GM23338 (cell line): Measurements from ENCODE around the gene MYO5A. TPM values are rescaled to one million over a fixed set of nuclear protein-coding genes. Genes with fewer than 3 reads are reported as not detected.

Source experiments
- ATAC-seq: fragments of 200-7000 bp; cut with Tn5 transposase; 3 replicates; pipeline ENCODE4 v1.9.1; 2020
- DNase-seq: peaks from one replicate; pipeline ENCODE4 v3.0.0-alpha.2; 2015; ENCODE audit warnings: low spot score
- H2AFZ ChIP-seq: fragments of 200-600 bp; sonication (generic); 2 replicates; pipeline ENCODE4 v1.8.0; 2016; ENCODE audit warnings: antibody characterized with exemption, mild to moderate bottlenecking, moderate library complexity
- H3F3A ChIP-seq: fragments of 200-600 bp; sonication (generic); replicated peaks from 2 replicates; pipeline ENCODE4 v1.8.0; 2017; ENCODE audit warnings: antibody characterized with exemption, mixed run types, low read depth
- H3K27ac ChIP-seq: fragments of 200-600 bp; sonication (generic); 2 replicates; pipeline ENCODE4 v1.6.1; 2016; ENCODE audit warnings: low read depth
- H3K27me3 ChIP-seq: fragments of 200-600 bp; sonication (generic); 2 replicates; pipeline ENCODE4 v1.8.0; 2016; ENCODE audit warnings: mild to moderate bottlenecking, mixed run types, moderate library complexity; ENCODE audit not compliant: insufficient read depth
- H3K36me3 ChIP-seq: fragments of 200-600 bp; sonication (generic); 2 replicates; pipeline ENCODE4 v1.8.0; 2016; ENCODE audit warnings: mild to moderate bottlenecking; ENCODE audit not compliant: insufficient read depth
- H3K4me1 ChIP-seq: fragments of 200-600 bp; sonication (generic); 2 replicates; pipeline ENCODE4 v1.8.0; 2016; ENCODE audit warnings: mild to moderate bottlenecking, moderate library complexity; ENCODE audit not compliant: insufficient read depth
- H3K4me2 ChIP-seq: fragments of 200-600 bp; sonication (generic); 2 replicates; pipeline ENCODE4 v1.7.1; 2017; ENCODE audit warnings: mixed run types
- H3K4me3 ChIP-seq: fragments of 200-600 bp; sonication (generic); 2 replicates; pipeline ENCODE4 v1.6.1; 2016; ENCODE audit warnings: mixed run types
- H3K79me2 ChIP-seq: fragments of 200-600 bp; sonication (generic); replicated peaks from 2 replicates; pipeline ENCODE4 v1.8.0; 2017; ENCODE audit warnings: mild to moderate bottlenecking; ENCODE audit not compliant: insufficient read depth
- H3K9me2 ChIP-seq: fragments of 200-600 bp; sonication (generic); 2 replicates; pipeline ENCODE4 v1.8.0; 2017; ENCODE audit not compliant: insufficient read depth
- H4K20me1 ChIP-seq: fragments of 200-600 bp; sonication (generic); replicated peaks from 2 replicates; pipeline ENCODE4 v1.8.0; 2017; ENCODE audit warnings: mild to moderate bottlenecking; ENCODE audit not compliant: insufficient read depth
- H3K27ac Mint-ChIP-seq: 2 replicates; pipeline ENCODE4 v1.8.0; 2020; ENCODE audit warnings: inconsistent platforms, mild to moderate bottlenecking, moderate library complexity, mixed read lengths
- H3K27me3 Mint-ChIP-seq: 3 replicates; pipeline ENCODE4 v1.8.0; 2022; ENCODE audit warnings: low read depth, mild to moderate bottlenecking, moderate library complexity, mixed read lengths, inconsistent platforms; ENCODE audit not compliant: insufficient read depth, poor library complexity
- H3K36me3 Mint-ChIP-seq: 3 replicates; pipeline ENCODE4 v1.8.0; 2021; ENCODE audit warnings: low read depth, mild to moderate bottlenecking, inconsistent platforms, moderate library complexity, mixed read lengths
- H3K4me1 Mint-ChIP-seq: 3 replicates; pipeline ENCODE4 v1.8.0; 2020; ENCODE audit warnings: mild to moderate bottlenecking, inconsistent platforms, mixed read lengths
- H3K4me3 Mint-ChIP-seq: 3 replicates; pipeline ENCODE4 v1.8.0; 2021; ENCODE audit warnings: moderate library complexity, mild to moderate bottlenecking, inconsistent platforms, mixed read lengths
- H3K9me3 Mint-ChIP-seq: 3 replicates; pipeline ENCODE4 v1.8.0; 2020; ENCODE audit warnings: moderate library complexity, mild to moderate bottlenecking, inconsistent platforms, mixed read lengths
- CREB1 ChIP-seq: fragments of 250-450 bp; sonication (Bioruptor Pico); IDR thresholded peaks from 2 replicates; pipeline ENCODE4 v1.5.0; 2020; ENCODE audit warnings: low read depth, mild to moderate bottlenecking, moderate library complexity
- EZH2 ChIP-seq: fragments of 200-600 bp; sonication (generic); IDR thresholded peaks from one replicate; pipeline ENCODE4 v1.8.0; 2017; ENCODE audit warnings: antibody characterized with exemption, mild to moderate bottlenecking, low read depth; ENCODE audit not compliant: unreplicated experiment
- EZH2phosphoT487 ChIP-seq: fragments of 200-600 bp; sonication (generic); IDR thresholded peaks from one replicate; pipeline ENCODE4 v1.8.1; 2018; ENCODE audit warnings: antibody characterized with exemption; ENCODE audit not compliant: unreplicated experiment
- JUNB ChIP-seq: IDR thresholded peaks from one replicate; pipeline ENCODE4 v1.6.1; 2016; ENCODE audit warnings: antibody characterized with exemption; ENCODE audit not compliant: unreplicated experiment
- NANOG ChIP-seq: IDR thresholded peaks from 2 replicates; pipeline ENCODE4 v1.6.1; 2016; ENCODE audit warnings: antibody characterized with exemption, borderline replicate concordance
- POLR2AphosphoS5 ChIP-seq: IDR thresholded peaks from 2 replicates; pipeline ENCODE4 v1.6.1; 2016; ENCODE audit warnings: antibody characterized with exemption, low read depth
- ZNF114 ChIP-seq: fragments of 250-450 bp; sonication (Bioruptor Pico); IDR thresholded peaks from 2 replicates; pipeline ENCODE4 v1.5.0; 2020; ENCODE audit warnings: mild to moderate bottlenecking, moderate library complexity
- ZNF331 ChIP-seq: fragments of 250-450 bp; sonication (Bioruptor Pico); IDR thresholded peaks from 2 replicates; pipeline ENCODE4 v1.5.0; 2020; ENCODE audit warnings: low read depth, mild to moderate bottlenecking, moderate library complexity
- polyA plus RNA-seq: library from polyadenylated mRNA; unstranded; fragments of >200 nt; fragmentation: Nextera tagmentation; extraction: Ambion mirVana; gene quantifications from 2 replicates; pipeline ENCODE4 v1.2.1, GENCODE V29; 2016
- total RNA-seq: library from RNA; depleted of rRNA; stranded (reverse); fragments of >200 nt; shearing (Covaris generic); gene quantifications from 2 replicates; pipeline ENCODE4 v1.2.3, GENCODE V29; 2014
- TF ChIP-seq, protein P1 (sequence below): IDR thresholded peaks from one replicate; pipeline ENCODE4 v1.6.1; 2018; ENCODE audit warnings: antibody characterized with exemption; ENCODE audit not compliant: unreplicated experiment
- TF ChIP-seq, protein P2 (sequence below): fragments of 250-450 bp; sonication (Bioruptor Pico); IDR thresholded peaks from 2 replicates; pipeline ENCODE4 v1.5.0; 2020; ENCODE audit warnings: mild to moderate bottlenecking, moderate library complexity

MYO5A gene
- total and polyA plus RNA-seq, 2 experiments from 2014 or later = 5.7 to 31.8 TPM

- H3K79me2 ChIP-seq = peaks cover 100% of the 10 kb centered on the region
- H3K27me3 ChIP-seq = no peaks in the 10 kb centered on the region
- Mint-ChIP-seq H3K9me3 (no peaks in the 10 kb centered on the region), H3K36me3 (peaks cover 25% of the 10 kb centered on the region; the same call in 2 of the 3 replicates), H3K27ac (0 out of 2 replicates have a peak overlapping the region, but pooled peaks have one; percentile 29), H3K4me3 (no peak overlapping the region), H3K4me1 (peaks cover 20% of the 10 kb centered on the region), H3K27me3 (peaks cover 3% of the 10 kb centered on the region)
- ATAC-seq (no peak), DNase-seq (no peak)
- peaks cover 62% of the 10 kb centered on the region for H4K20me1 ChIP-seq
- H3K4me3 ChIP-seq = no peak overlapping the region
- peaks cover 19% of the 10 kb centered on the region; the same call in 1 of the 2 replicates for H3K36me3 ChIP-seq
- no peak overlapping the region for H2AFZ ChIP-seq
- no peaks in the 10 kb centered on the region for H3F3A ChIP-seq
- H3K9me2 ChIP-seq = no peaks in the 10 kb centered on the region
- TF ChIP-seq, protein P1, sequence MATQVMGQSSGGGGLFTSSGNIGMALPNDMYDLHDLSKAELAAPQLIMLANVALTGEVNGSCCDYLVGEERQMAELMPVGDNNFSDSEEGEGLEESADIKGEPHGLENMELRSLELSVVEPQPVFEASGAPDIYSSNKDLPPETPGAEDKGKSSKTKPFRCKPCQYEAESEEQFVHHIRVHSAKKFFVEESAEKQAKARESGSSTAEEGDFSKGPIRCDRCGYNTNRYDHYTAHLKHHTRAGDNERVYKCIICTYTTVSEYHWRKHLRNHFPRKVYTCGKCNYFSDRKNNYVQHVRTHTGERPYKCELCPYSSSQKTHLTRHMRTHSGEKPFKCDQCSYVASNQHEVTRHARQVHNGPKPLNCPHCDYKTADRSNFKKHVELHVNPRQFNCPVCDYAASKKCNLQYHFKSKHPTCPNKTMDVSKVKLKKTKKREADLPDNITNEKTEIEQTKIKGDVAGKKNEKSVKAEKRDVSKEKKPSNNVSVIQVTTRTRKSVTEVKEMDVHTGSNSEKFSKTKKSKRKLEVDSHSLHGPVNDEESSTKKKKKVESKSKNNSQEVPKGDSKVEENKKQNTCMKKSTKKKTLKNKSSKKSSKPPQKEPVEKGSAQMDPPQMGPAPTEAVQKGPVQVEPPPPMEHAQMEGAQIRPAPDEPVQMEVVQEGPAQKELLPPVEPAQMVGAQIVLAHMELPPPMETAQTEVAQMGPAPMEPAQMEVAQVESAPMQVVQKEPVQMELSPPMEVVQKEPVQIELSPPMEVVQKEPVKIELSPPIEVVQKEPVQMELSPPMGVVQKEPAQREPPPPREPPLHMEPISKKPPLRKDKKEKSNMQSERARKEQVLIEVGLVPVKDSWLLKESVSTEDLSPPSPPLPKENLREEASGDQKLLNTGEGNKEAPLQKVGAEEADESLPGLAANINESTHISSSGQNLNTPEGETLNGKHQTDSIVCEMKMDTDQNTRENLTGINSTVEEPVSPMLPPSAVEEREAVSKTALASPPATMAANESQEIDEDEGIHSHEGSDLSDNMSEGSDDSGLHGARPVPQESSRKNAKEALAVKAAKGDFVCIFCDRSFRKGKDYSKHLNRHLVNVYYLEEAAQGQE = no peak
- no peak for TF ChIP-seq ZNF331 (CRISPR knock-in tag)
- no peak for TF ChIP-seq CREB1
- TF ChIP-seq POLR2AphosphoS5 = no peak
- no peak for TF ChIP-seq JUNB
- no peak for TF ChIP-seq NANOG
- H3K4me1 ChIP-seq = peaks cover 11% of the 10 kb centered on the region; the same call in 1 of the 2 replicates
- H3K27ac ChIP-seq = no peak overlapping the region
- H3K4me2 ChIP-seq = no peak overlapping the region
Observed at GRCh38 chr15:52559022-52559421, 30.3 kb upstream of the MYO5A start.

DNA sequence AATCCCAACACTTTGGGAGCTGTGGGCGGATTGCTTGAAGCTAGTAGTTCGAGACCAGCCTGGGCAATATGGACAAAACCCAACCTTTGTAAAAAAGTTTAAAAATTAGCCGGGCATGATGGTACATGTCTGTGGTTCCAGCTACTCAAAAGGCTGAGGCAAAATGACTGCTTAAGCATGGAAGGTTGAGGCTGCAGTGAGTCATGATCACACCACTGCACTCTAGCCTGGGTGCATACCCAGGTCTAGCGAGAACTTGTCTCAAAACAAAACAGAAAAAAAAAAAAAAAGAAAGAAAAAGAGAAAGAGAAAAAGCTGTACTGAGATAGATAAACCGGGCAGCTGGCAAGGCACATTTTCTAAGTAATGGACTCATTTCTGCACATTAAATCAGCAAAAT, 29.5 kb upstream of the MYO5A start:
- H2AFZ ChIP-seq = no peak overlapping the region
- Mint-ChIP-seq H3K4me3 (no peak overlapping the region), H3K9me3 (no peaks in the 10 kb centered on the region), H3K27me3 (peaks cover 3% of the 10 kb centered on the region), H3K36me3 (peaks cover 25% of the 10 kb centered on the region; the same call in 2 of the 3 replicates), H3K27ac (peak overlapping the region; percentile 86), H3K4me1 (peaks cover 20% of the 10 kb centered on the region)
- no peak overlapping the region for H3K4me3 ChIP-seq
- H4K20me1 ChIP-seq = peaks cover 54% of the 10 kb centered on the region
- H3K79me2 ChIP-seq = peaks cover 100% of the 10 kb centered on the region
- ATAC-seq (no peak), DNase-seq (no peak)
- peaks cover 19% of the 10 kb centered on the region; the same call in 1 of the 2 replicates for H3K36me3 ChIP-seq
- H3K27me3 ChIP-seq = no peaks in the 10 kb centered on the region
- no peak overlapping the region for H3K4me2 ChIP-seq
- 0 out of 2 replicates have a peak, but pooled peaks cover 5% of the 10 kb centered on the region for H3K4me1 ChIP-seq
- no peak overlapping the region for H3K27ac ChIP-seq
- no peaks in the 10 kb centered on the region for H3F3A ChIP-seq
- H3K9me2 ChIP-seq = no peaks in the 10 kb centered on the region
- TF ChIP-seq ZNF331 (CRISPR knock-in tag) = no peak
- no peak for TF ChIP-seq EZH2phosphoT487
- TF ChIP-seq EZH2 = no peak
- TF ChIP-seq POLR2AphosphoS5 = no peak
- TF ChIP-seq, protein P2, sequence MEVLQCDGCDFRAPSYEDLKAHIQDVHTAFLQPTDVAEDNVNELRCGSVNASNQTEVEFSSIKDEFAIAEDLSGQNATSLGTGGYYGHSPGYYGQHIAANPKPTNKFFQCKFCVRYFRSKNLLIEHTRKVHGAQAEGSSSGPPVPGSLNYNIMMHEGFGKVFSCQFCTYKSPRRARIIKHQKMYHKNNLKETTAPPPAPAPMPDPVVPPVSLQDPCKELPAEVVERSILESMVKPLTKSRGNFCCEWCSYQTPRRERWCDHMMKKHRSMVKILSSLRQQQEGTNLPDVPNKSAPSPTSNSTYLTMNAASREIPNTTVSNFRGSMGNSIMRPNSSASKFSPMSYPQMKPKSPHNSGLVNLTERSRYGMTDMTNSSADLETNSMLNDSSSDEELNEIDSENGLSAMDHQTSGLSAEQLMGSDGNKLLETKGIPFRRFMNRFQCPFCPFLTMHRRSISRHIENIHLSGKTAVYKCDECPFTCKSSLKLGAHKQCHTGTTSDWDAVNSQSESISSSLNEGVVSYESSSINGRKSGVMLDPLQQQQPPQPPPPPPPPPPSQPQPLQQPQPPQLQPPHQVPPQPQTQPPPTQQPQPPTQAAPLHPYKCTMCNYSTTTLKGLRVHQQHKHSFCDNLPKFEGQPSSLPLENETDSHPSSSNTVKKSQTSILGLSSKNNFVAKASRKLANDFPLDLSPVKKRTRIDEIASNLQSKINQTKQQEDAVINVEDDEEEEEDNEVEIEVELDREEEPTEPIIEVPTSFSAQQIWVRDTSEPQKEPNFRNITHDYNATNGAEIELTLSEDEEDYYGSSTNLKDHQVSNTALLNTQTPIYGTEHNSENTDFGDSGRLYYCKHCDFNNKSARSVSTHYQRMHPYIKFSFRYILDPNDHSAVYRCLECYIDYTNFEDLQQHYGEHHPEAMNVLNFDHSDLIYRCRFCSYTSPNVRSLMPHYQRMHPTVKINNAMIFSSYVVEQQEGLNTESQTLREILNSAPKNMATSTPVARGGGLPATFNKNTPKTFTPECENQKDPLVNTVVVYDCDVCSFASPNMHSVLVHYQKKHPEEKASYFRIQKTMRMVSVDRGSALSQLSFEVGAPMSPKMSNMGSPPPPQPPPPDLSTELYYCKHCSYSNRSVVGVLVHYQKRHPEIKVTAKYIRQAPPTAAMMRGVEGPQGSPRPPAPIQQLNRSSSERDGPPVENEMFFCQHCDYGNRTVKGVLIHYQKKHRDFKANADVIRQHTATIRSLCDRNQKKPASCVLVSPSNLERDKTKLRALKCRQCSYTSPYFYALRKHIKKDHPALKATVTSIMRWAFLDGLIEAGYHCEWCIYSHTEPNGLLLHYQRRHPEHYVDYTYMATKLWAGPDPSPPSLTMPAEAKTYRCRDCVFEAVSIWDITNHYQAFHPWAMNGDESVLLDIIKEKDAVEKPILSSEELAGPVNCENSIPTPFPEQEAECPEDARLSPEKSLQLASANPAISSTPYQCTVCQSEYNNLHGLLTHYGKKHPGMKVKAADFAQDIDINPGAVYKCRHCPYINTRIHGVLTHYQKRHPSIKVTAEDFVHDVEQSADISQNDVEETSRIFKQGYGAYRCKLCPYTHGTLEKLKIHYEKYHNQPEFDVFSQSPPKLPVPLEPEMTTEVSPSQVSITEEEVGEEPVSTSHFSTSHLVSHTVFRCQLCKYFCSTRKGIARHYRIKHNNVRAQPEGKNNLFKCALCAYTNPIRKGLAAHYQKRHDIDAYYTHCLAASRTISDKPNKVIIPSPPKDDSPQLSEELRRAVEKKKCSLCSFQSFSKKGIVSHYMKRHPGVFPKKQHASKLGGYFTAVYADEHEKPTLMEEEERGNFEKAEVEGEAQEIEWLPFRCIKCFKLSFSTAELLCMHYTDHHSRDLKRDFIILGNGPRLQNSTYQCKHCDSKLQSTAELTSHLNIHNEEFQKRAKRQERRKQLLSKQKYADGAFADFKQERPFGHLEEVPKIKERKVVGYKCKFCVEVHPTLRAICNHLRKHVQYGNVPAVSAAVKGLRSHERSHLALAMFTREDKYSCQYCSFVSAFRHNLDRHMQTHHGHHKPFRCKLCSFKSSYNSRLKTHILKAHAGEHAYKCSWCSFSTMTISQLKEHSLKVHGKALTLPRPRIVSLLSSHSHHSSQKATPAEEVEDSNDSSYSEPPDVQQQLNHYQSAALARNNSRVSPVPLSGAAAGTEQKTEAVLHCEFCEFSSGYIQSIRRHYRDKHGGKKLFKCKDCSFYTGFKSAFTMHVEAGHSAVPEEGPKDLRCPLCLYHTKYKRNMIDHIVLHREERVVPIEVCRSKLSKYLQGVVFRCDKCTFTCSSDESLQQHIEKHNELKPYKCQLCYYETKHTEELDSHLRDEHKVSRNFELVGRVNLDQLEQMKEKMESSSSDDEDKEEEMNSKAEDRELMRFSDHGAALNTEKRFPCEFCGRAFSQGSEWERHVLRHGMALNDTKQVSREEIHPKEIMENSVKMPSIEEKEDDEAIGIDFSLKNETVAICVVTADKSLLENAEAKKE (CRISPR knock-in tag) = no peak
- TF ChIP-seq ZNF114 (CRISPR knock-in tag) = no peak
